Endodermal cell (in vitro differentiated cells): ENCODE results near the gene BACH2. TPM values are rescaled to one million over a fixed set of nuclear protein-coding genes. Genes with fewer than 3 reads are reported as not detected.

Source experiments
- DNase-seq: peaks from one replicate; pipeline ENCODE4 v3.0.0-alpha.2; 2017
- H3K27ac ChIP-seq: 2 replicates; pipeline ENCODE4 v1.5.1; 2013; ENCODE audit warnings: mild to moderate bottlenecking, low read depth, low read length, moderate library complexity
- H3K27me3 ChIP-seq: 2 replicates; pipeline ENCODE4 v1.6.1; 2013; ENCODE audit warnings: mild to moderate bottlenecking, low read length, moderate library complexity; ENCODE audit not compliant: insufficient read depth, control insufficient read depth, poor library complexity, severe bottlenecking
- H3K36me3 ChIP-seq: 2 replicates; pipeline ENCODE4 v1.7.0; 2013; ENCODE audit warnings: mild to moderate bottlenecking, low read length, moderate library complexity; ENCODE audit not compliant: control insufficient read depth, insufficient read depth
- H3K4me1 ChIP-seq: one replicate; pipeline ENCODE4 v1.7.0; 2013; ENCODE audit warnings: low read length; ENCODE audit not compliant: control insufficient read depth, insufficient read depth
- H3K4me3 ChIP-seq: 2 replicates; pipeline ENCODE4 v1.5.1; 2013; ENCODE audit warnings: mild to moderate bottlenecking, low read length, moderate library complexity
- H3K9ac ChIP-seq: 2 replicates; pipeline ENCODE4 v1.6.1; 2013; ENCODE audit warnings: mild to moderate bottlenecking, low read length, moderate library complexity; ENCODE audit not compliant: poor library complexity, severe bottlenecking; ENCODE audit errors: extremely low read depth
- H3K9me3 ChIP-seq: 2 replicates; pipeline ENCODE4 v1.6.1; 2013; ENCODE audit warnings: mild to moderate bottlenecking, low read length, moderate library complexity; ENCODE audit not compliant: control insufficient read depth
- H3K27ac Mint-ChIP-seq: 2 replicates; pipeline ENCODE4 v1.8.0; 2020; ENCODE audit warnings: mixed read lengths
- H3K27me3 Mint-ChIP-seq: 2 replicates; pipeline ENCODE4 v1.8.0; 2021; ENCODE audit warnings: mild to moderate bottlenecking, mixed read lengths; ENCODE audit not compliant: insufficient read depth
- H3K36me3 Mint-ChIP-seq: 2 replicates; pipeline ENCODE4 v1.8.0; 2020; ENCODE audit warnings: low read depth, mixed read lengths
- H3K4me1 Mint-ChIP-seq: 2 replicates; pipeline ENCODE4 v1.8.0; 2020; ENCODE audit warnings: mixed read lengths
- H3K4me3 Mint-ChIP-seq: 2 replicates; pipeline ENCODE4 v1.8.0; 2020; ENCODE audit warnings: mild to moderate bottlenecking, moderate library complexity, mixed read lengths
- H3K9me3 Mint-ChIP-seq: 2 replicates; pipeline ENCODE4 v1.8.0; 2020; ENCODE audit warnings: mild to moderate bottlenecking, mixed read lengths
- WGBS, 2 experiments: methylation state at CpG; one replicate each; pipeline versions ENCODE4 v1.1.5 to v1.1.7; 2013; ENCODE audit warnings: missing lambda C conversion rate in 2 of 2, mixed read lengths in 1 of 2; ENCODE audit not compliant: insufficient coverage in 1 of 2, insufficient read length in 1 of 2; 5-methylcytosine and 5-hydroxymethylcytosine counted together
- total RNA-seq, 2 donors: library from RNA; stranded (reverse); fragmentation: NEBNext Ultra II Directional in 1 of 2; extraction: Animal tissue kit (Norgen Biotek cat#: 25700) in 1 of 2; gene quantifications; 2 replicates in 1 of 2; 3 replicates in 1 of 2; pipeline ENCODE4 v1.2.1, GENCODE V29; 2021
- TF ChIP-seq, protein P1 (sequence below): fragments of 200-600 bp; sonication (generic); conservative IDR thresholded peaks from 2 replicates; pipeline ENCODE4 v1.5.0; 2021; ENCODE audit warnings: antibody characterized with exemption, mild to moderate bottlenecking

BACH2 gene
- total RNA-seq, 2 donors from 2014 or later = 11.0 to 22.3 TPM

DNA sequence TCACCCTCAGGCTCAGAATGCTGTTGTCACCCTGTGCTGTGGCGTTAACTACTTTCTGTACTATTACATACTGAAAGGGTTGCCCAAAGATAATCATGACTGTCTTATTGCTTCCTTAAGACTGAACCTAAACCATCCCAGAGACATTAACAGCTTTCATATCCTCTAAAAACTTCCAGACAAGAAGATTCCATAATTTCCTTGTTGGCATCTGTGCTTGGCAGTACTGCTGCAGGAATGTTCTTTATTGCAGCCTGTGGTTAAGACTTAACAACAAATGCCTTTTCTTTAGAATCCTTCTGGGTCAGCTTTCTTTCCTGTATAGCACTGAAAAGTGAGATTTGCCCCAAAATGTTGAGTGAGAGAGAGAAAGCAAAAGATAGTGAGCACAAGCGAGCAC is 292.7 kb downstream of the BACH2 start:
- no peaks in the 10 kb centered on the region for H3K27me3 ChIP-seq
- H3K9ac ChIP-seq = no peak overlapping the region
- 94 to 100% methylated on average over 1 to 2 of the region's 2 CpGs for WGBS, 2 experiments
- H3K4me3 ChIP-seq = no peak overlapping the region
- Mint-ChIP-seq H3K27me3 (no peaks in the 10 kb centered on the region), H3K27ac (no peak overlapping the region), H3K36me3 (peaks cover 18% of the 10 kb centered on the region), H3K4me1 (peaks cover 4% of the 10 kb centered on the region), H3K4me3 (no peak overlapping the region), H3K9me3 (no peaks in the 10 kb centered on the region)
- DNase-seq = no peak
- H3K9me3 ChIP-seq = no peaks in the 10 kb centered on the region
- H3K36me3 ChIP-seq = peaks cover 26% of the 10 kb centered on the region
- no peaks in the 10 kb centered on the region for H3K4me1 ChIP-seq
- no peak overlapping the region for H3K27ac ChIP-seq
- TF ChIP-seq, protein P1, sequence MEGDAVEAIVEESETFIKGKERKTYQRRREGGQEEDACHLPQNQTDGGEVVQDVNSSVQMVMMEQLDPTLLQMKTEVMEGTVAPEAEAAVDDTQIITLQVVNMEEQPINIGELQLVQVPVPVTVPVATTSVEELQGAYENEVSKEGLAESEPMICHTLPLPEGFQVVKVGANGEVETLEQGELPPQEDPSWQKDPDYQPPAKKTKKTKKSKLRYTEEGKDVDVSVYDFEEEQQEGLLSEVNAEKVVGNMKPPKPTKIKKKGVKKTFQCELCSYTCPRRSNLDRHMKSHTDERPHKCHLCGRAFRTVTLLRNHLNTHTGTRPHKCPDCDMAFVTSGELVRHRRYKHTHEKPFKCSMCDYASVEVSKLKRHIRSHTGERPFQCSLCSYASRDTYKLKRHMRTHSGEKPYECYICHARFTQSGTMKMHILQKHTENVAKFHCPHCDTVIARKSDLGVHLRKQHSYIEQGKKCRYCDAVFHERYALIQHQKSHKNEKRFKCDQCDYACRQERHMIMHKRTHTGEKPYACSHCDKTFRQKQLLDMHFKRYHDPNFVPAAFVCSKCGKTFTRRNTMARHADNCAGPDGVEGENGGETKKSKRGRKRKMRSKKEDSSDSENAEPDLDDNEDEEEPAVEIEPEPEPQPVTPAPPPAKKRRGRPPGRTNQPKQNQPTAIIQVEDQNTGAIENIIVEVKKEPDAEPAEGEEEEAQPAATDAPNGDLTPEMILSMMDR = no peak

DNA sequence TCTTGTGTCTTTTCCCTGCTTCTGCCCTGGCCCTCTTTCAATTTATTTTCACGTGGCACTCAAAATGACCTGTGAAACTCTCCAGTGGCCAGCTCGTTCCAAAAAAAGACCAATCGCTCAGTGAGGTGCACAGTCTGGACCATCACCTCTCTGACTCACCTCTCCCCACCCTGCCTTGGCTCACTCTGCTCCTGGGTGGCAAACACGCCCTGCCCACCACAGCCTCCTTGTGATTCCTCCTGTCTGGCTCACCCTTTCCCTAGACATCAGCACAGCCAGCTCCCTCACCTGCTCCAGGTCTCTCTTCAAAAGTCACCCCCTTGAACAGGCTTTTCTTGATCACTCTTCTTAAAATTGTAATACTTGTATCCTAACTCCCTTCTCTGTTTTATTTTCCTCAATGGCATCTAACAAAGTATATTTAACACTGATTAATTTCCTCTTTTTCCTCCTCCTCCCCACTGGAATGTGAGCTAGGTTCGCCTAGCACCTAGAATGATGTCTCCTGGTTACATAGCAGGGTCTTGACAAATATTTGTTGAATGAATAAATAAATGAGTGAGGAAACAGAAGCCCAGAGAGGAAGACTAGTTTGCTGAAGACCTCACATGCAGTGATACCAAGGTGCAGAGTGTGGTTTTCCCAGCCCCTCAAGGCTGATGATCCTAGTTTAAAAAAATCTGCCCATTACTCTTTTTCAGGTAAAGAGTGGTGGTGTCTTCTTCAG is 293.4 kb downstream of the BACH2 start:
- Histone ChIP-seq H3K36me3 (peaks cover 21% of the 10 kb centered on the region), H3K27me3 (no peaks in the 10 kb centered on the region), H3K9ac (no peak overlapping the region), H3K4me3 (no peak overlapping the region), H3K27ac (no peak overlapping the region), H3K4me1 (no peaks in the 10 kb centered on the region), H3K9me3 (no peaks in the 10 kb centered on the region)
- 91 to 100% methylated on average over 4 to 5 of the region's 5 CpGs for WGBS, 2 experiments
- Mint-ChIP-seq H3K27me3 (no peaks in the 10 kb centered on the region), H3K4me3 (no peak overlapping the region), H3K27ac (no peak overlapping the region), H3K4me1 (peaks cover 4% of the 10 kb centered on the region), H3K9me3 (no peaks in the 10 kb centered on the region), H3K36me3 (peaks cover 14% of the 10 kb centered on the region)
- TF ChIP-seq, protein P1 = no peak
- DNase-seq = no peak

DNA sequence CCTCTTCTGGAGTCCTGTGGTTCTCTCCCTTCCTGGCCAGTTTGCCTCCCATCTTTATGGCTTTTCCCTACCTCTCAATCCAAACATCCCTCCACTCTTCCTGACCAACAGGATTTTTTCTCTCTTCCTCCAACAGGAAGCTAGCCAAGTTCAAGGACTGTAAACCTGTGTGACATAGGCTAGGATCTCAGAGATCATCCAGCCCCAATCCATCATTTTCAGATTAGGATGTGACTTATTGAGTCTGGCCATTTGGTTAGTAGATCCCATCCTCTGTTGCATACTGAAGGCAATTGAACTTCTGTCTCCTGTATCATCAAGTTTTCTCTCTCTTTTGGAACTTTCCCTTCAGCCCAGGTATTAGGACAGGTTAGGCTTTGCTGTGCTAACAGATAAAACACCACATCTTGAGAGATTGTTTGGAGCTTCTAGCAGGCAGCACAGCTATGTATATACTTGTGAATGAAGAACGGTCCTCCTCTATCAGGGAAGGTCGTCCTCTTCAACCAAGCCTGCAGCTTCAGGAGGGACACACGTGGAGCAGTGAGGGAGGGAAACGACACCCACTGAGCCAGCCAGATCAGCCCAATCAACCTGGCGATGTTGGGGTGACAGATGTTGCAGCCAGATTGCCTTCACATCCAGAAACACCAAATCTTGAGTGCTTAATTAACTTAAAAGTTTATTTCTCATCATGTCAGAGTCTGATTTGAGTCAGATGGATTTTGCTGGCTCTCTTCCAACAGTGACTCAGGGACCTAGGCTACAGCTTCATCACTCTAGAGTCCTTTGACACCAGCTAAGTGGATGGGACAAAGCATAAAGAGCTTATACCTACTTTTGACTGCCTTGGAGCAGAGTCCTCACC is 295.5 kb downstream of the BACH2 start:
- peaks cover 6% of the 10 kb centered on the region for H3K36me3 ChIP-seq
- no peak overlapping the region for H3K9ac ChIP-seq
- no peaks in the 10 kb centered on the region for H3K9me3 ChIP-seq
- H3K27ac ChIP-seq = no peak overlapping the region
- peaks cover 5% of the 10 kb centered on the region for H3K36me3 Mint-ChIP-seq
- H3K4me1 Mint-ChIP-seq = peaks cover 4% of the 10 kb centered on the region
- H3K4me3 Mint-ChIP-seq = no peak overlapping the region
- H3K9me3 Mint-ChIP-seq = no peaks in the 10 kb centered on the region
- no peak for DNase-seq
- H3K4me1 ChIP-seq = no peaks in the 10 kb centered on the region
- no peak overlapping the region for H3K27ac Mint-ChIP-seq
- no peak overlapping the region for H3K4me3 ChIP-seq
- H3K27me3 Mint-ChIP-seq = no peaks in the 10 kb centered on the region
- WGBS, 2 experiments = 89 to 92% methylated on average over 5 of the region's 5 CpGs
- H3K27me3 ChIP-seq = no peaks in the 10 kb centered on the region
- TF ChIP-seq, protein P1 = no peak
